Measurements from ENCODE around the gene TMEM217.

TMEM217 gene

DNA sequence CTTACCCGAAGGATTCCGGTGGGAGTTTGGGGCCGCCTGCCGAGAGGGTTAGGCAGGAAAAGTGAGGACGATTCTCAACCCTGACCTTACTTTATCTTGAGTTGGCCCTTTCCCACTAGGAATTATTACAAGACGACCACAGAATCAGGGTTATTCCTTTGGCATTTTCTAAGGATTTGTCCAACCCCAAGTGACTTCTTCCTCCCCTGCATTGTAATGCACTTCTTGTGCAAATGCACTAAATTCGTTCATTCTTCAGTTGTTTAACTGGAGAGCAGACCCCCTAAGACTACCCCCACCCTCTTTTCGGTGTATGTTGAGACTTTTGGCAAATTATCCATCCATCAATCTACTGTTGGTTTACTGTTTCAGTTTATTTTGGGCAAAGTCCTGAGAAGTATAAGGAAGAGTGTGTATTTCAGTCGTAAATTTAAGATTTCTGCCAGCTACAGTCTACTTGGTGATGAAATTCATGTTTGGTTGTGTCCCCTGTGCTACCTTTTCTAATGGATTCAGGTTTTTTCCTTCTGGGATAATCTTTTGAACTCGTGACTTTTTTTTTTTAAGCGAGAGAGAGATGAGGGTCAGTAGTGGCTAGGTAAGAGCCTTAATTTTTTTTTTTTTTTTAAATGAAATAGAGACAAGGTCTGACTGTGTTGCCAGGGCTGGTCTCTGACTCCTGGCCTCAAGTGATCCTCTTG is 611 bp upstream of the TMEM217 start:
- in situ Hi-C loops (cut with HindIII; ENCODE audit: low pct_ligation_motif_present, low sequenced_read_pairs): no loop called here
- Histone ChIP-seq H3K36me3 (replicated peaks) (no peaks in the 10 kb centered on the region), H3K4me3 (ENCODE audit: low read depth, low read length) (peak overlapping the region; percentile 96)

DNA sequence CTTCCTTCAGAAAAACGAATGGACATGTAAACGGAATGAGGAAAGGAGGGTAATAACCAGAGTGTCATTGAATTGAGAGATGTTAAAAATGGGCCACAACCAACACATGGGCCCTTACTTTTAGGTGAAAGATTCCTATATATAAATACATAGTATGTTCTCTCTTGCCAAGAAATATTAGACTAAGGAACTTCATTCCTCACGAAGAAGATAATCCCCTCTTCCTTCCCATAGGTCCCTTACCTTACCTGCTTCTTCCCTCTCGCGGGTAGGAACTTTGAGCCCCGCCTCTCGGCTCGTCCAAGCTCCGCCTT is 667 bp downstream of the TMEM217 start:
- no peak for DNase-seq
- Histone ChIP-seq H3K36me3 (replicated peaks) (no peaks in the 10 kb centered on the region), H3K27me3 (replicated peaks) (no peaks in the 10 kb centered on the region), H3K4me3 (ENCODE audit: low read depth, low read length) (peak overlapping the region; percentile 96), H3K27ac (no peak overlapping the region)
- in situ Hi-C loops (cut with HindIII; ENCODE audit: low pct_ligation_motif_present, low sequenced_read_pairs): no loop called here
- TF ChIP-seq, protein P1, sequence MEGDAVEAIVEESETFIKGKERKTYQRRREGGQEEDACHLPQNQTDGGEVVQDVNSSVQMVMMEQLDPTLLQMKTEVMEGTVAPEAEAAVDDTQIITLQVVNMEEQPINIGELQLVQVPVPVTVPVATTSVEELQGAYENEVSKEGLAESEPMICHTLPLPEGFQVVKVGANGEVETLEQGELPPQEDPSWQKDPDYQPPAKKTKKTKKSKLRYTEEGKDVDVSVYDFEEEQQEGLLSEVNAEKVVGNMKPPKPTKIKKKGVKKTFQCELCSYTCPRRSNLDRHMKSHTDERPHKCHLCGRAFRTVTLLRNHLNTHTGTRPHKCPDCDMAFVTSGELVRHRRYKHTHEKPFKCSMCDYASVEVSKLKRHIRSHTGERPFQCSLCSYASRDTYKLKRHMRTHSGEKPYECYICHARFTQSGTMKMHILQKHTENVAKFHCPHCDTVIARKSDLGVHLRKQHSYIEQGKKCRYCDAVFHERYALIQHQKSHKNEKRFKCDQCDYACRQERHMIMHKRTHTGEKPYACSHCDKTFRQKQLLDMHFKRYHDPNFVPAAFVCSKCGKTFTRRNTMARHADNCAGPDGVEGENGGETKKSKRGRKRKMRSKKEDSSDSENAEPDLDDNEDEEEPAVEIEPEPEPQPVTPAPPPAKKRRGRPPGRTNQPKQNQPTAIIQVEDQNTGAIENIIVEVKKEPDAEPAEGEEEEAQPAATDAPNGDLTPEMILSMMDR (IDR thresholded peaks at IDR 0.05; ENCODE audit: low read depth, low read length, missing control alignments): no peak

More for the DNA sequence above, 611 bp upstream of the TMEM217 start:
- H3K27ac ChIP-seq: peak overlapping the region; percentile 75
- H3K27me3 ChIP-seq (replicated peaks): no peaks in the 10 kb centered on the region
- no peak for DNase-seq
- TF ChIP-seq, protein P1 (IDR thresholded peaks at IDR 0.05; ENCODE audit: low read depth, low read length, missing control alignments): peak; percentile 2

DNA sequence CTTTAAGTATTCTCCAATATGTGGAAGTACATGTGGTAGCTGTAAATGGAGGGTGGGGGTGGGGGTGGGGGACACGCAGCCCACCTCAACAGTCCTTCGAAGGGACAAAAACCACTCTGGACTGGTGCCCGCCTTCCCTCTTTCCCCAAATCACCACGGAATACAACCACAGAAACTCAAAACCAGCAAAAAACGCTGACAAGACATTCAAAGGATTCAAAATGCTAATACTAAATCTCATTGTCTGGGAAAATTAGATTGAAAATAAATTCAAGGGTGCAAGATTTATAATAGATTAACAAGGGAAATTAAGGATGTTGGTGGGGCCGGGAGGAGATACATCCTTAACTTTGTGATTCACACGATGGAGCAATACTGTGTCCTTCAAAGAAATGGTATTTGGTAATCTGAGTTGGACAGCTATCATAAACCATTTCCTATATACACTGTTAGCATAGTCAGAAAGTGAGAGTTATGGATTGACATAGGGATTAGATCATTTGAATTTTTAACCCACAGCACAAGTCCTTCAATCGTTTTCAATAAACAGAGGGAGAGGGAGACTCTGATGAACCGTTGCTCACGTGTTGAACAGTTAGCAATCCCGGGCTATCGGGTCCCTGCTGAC is 1.1 kb downstream of the TMEM217 start:
- Histone ChIP-seq H3K36me3 (replicated peaks) (no peaks in the 10 kb centered on the region), H3K4me3 (ENCODE audit: low read depth, low read length) (peak overlapping the region; percentile 96), H3K27ac (no peak overlapping the region), H3K27me3 (replicated peaks) (no peaks in the 10 kb centered on the region)
- no peak for DNase-seq
- TF ChIP-seq, protein P1 (IDR thresholded peaks at IDR 0.05; ENCODE audit: low read depth, low read length, missing control alignments): no peak
- in situ Hi-C loops (cut with HindIII; ENCODE audit: low pct_ligation_motif_present, low sequenced_read_pairs): no loop called here

DNA sequence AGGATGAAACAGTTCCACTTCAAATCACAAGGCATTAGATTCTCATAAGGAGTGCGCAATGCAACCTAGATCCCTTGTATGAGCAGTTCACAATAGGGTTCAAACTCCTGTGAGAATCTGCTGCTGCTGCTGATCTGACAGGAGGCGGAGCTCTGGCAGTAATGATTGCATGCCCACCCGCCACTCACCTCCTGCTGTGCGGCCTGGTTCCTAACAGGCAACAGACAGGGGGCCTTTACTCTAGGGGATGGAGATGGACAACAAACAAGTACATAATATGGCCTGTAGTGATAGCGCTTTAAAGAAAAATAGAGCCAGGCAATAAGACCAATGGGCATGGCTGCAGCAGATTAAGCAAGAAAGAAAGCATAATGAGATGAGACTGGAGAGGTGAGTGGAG is 3.1 kb downstream of the TMEM217 start:
- H3K27me3 ChIP-seq (replicated peaks): no peaks in the 10 kb centered on the region
- H3K4me3 ChIP-seq (ENCODE audit: low read depth, low read length): no peak overlapping the region
- no peaks in the 10 kb centered on the region for H3K36me3 ChIP-seq (replicated peaks)
- DNase-seq: no peak
- in situ Hi-C loops (cut with HindIII; ENCODE audit: low pct_ligation_motif_present, low sequenced_read_pairs): no loop called here
- H3K27ac ChIP-seq: no peak overlapping the region
- TF ChIP-seq, protein P1 (IDR thresholded peaks at IDR 0.05; ENCODE audit: low read depth, low read length, missing control alignments): no peak

DNA sequence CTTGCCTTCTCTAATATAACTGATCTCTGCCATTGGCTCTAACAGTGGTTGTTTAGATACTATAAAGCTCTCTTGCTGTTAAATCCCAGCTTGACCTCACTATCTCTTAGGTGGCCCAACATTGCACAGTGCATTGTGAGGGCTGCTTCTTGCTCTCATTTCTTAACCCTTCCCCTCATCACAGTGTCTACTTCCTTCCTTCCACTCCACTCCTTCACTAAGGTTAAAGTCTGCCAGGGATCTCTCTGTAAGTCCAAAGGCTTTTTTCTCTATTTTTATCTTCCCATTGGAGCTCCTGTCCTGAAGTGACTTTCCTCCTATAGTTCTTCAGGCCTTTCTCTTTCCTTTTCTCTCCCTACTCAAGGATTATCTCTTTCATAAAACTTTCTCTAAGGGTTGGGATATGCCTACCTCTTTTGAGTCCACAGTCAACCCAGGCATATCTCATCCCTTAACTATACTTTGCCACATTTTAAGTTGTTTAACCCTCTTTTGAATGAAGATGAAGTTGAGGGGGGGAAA is 4.4 kb downstream of the TMEM217 start:
- in situ Hi-C loops (cut with HindIII; ENCODE audit: low pct_ligation_motif_present, low sequenced_read_pairs): no loop called here
- TF ChIP-seq, protein P1 (IDR thresholded peaks at IDR 0.05; ENCODE audit: low read depth, low read length, missing control alignments): no peak
- Histone ChIP-seq H3K4me3 (ENCODE audit: low read depth, low read length) (no peak overlapping the region), H3K36me3 (replicated peaks) (no peaks in the 10 kb centered on the region), H3K27me3 (replicated peaks) (no peaks in the 10 kb centered on the region), H3K27ac (no peak overlapping the region)
- DNase-seq: no peak
